ENCODE results near the gene ANK3. TPM values are rescaled to one million over a fixed set of nuclear protein-coding genes. Genes with fewer than 3 reads are reported as not detected.

Gene ANK3
- total and polyA plus RNA-seq, 2 donors (not counting 3 experiments of a cell fraction or from before 2014, with no cell fraction given) = 0.88 to 8.5 TPM

GRCh38 chr10:60086421-60086820 lies 303.3 kb downstream of the ANK3 start:
- CTCF ChIA-PET = no interaction called here
- no peak for TF ChIP-seq CTCF (IDR thresholded peaks at IDR 0.05; ENCODE audit: extremely low read depth in 1 of 2, insufficient read depth in 1 of 2, low read depth in 1 of 2, low read length in 2 of 2)
- no peak for TF ChIP-seq MAX (IDR thresholded peaks at IDR 0.05; ENCODE audit: insufficient read depth, insufficient read length)
- TF ChIP-seq JUN (IDR thresholded peaks at IDR 0.05; ENCODE audit: borderline replicate concordance, insufficient read depth, insufficient read length, low read depth) = no peak
- TF ChIP-seq MYC (IDR thresholded peaks at IDR 0.05; ENCODE audit: low read depth, low read length) = no peak
- TF ChIP-seq GATA2 (IDR thresholded peaks at IDR 0.05; ENCODE audit: insufficient read depth, insufficient read length, low read depth, low read length) = no peak
- no peak for TF ChIP-seq FOS (IDR thresholded peaks at IDR 0.05; ENCODE audit: borderline replicate concordance, insufficient read depth, low read length)
- TF ChIP-seq POLR2AphosphoS5 (IDR thresholded peaks at IDR 0.05; ENCODE audit: insufficient read depth, low read depth, low read length) = no peak
- TF ChIP-seq EZH2 (IDR thresholded peaks at IDR 0.05; ENCODE audit: borderline replicate concordance, low read depth, low read length, severe bottlenecking) = no peak
- peaks cover 2% of the 10 kb centered on the region for H3K4me1 ChIP-seq (ENCODE audit: control insufficient read depth, extremely low read depth, insufficient read depth, low read length)
- DNase-seq (ENCODE audit: low read depth, low spot score) (no peak), FAIRE-seq (no peak)
- POLR2A ChIA-PET = no interaction called here
- no peaks in the 10 kb centered on the region for H3K27me3 ChIP-seq (ENCODE audit: control insufficient read depth in 2 of 2, insufficient read depth in 2 of 2, low read length in 2 of 2)
- H3K9me3 ChIP-seq (replicated peaks; ENCODE audit: control insufficient read depth, insufficient read depth, low read length) = no peaks in the 10 kb centered on the region
- no peak overlapping the region for H3K4me2 ChIP-seq (ENCODE audit: insufficient read depth, low read length)
- no peak overlapping the region for H3K4me3 ChIP-seq (replicated peaks in 1 of 3; ENCODE audit: insufficient read depth in 1 of 3, low read depth in 1 of 3, low read length in 3 of 3)
- no peaks in the 10 kb centered on the region for H3K36me3 ChIP-seq (ENCODE audit: control insufficient read depth in 2 of 2, extremely low read depth in 1 of 2, insufficient read depth in 2 of 2, low read length in 2 of 2)
- dilution Hi-C loops (cut with MboI; ENCODE audit: extremely low pct_ligation_motif_present, low sequenced_read_pairs) = no loop called here
- H3K9ac ChIP-seq (replicated peaks; ENCODE audit: extremely low read depth, insufficient read depth, low read length) = no peak overlapping the region
- H3K79me2 ChIP-seq (ENCODE audit: control insufficient read depth, insufficient read depth, low read length) = no peaks in the 10 kb centered on the region
- H2AFZ ChIP-seq (ENCODE audit: low read depth, low read length) = no peak overlapping the region
- no TSS peak for BruUV-seq (replicated peaks)
- H3K27ac ChIP-seq (ENCODE audit: insufficient read depth, low read depth, low read length) = no peak overlapping the region
- intact Hi-C loops (cut with micrococcal nuclease) = no loop called here
- H3K9me1 ChIP-seq (replicated peaks; ENCODE audit: control insufficient read depth, extremely low read depth, insufficient read depth, low read length) = no peaks in the 10 kb centered on the region
- no peaks in the 10 kb centered on the region for H4K20me1 ChIP-seq (replicated peaks; ENCODE audit: control insufficient read depth, extremely low read depth, insufficient read depth, low read length)
